Measurements from ENCODE around the gene CHCHD10.

DNA sequence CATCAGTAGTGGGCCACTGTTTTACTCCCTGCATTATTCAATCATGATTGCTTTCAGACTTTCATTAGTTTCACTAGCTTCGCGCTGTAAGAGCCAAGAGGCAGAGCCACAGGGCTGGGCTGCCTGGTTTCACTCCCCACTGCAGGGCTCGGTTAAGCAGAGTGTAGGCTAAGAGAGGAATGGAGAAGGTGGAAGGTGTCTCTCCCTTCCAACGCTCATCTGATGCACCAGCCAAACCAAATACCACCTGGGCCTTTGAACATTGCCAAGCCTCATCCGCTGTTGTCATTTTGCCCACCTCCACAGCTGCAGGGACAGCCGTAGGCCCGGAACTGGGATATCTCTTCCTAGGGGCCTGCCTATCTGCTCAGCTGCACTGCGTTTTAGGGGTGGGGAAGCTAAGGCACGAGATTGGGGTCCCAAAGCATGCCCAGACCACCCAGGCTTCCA, 18.5 kb upstream of the CHCHD10 start:
- TF ChIP-seq CTCF (conservative IDR thresholded peaks at IDR 0.05) = no peak
- no peak for TF ChIP-seq EZH2 (IDR thresholded peaks at IDR 0.05; ENCODE audit: low read depth)

Measured in PC-9 (cell line).